Dedifferentiated amniotic fluid mesenchymal stem cell (primary cell): Measurements from ENCODE around the gene SHMT2.
A peak's percentile ranks its signal among the peaks of the same experiment; 100 is the strongest.

Experiments
- DNase-seq: peaks from one replicate; pipeline ENCODE4 v3.0.0-alpha.2; 2016; ENCODE audit errors: extremely low spot score

SHMT2 gene

DNA sequence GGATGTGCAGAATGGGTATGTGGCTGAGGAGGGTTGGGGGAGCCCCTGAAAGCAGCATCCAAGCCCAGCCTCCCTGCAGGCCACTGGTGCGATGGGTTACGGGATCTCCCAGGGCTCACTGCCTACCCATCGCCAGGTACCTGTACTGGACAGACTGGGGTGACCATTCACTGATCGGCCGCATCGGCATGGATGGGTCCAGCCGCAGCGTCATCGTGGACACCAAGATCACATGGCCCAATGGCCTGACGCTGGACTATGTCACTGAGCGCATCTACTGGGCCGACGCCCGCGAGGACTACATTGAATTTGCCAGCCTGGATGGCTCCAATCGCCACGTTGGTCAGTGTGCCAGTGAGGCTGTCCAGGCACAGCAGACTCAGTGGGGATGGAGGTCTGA lies 31.2 kb upstream of the SHMT2 start:
- no peak for DNase-seq

DNA sequence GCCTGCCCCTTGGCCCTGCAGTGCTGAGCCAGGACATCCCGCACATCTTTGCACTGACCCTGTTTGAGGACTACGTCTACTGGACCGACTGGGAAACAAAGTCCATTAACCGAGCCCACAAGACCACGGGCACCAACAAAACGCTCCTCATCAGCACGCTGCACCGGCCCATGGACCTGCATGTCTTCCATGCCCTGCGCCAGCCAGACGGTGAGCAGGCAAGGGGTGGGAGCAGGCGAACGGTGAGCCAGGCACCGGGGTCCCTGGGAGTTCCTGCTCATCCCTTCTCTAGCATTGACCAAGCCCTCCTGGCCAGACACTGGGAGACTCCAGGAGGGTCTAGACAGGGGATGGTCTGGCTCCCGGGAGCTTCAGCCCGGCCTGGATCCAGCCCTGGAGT lies 30.3 kb upstream of the SHMT2 start:
- DNase-seq = no peak

DNA sequence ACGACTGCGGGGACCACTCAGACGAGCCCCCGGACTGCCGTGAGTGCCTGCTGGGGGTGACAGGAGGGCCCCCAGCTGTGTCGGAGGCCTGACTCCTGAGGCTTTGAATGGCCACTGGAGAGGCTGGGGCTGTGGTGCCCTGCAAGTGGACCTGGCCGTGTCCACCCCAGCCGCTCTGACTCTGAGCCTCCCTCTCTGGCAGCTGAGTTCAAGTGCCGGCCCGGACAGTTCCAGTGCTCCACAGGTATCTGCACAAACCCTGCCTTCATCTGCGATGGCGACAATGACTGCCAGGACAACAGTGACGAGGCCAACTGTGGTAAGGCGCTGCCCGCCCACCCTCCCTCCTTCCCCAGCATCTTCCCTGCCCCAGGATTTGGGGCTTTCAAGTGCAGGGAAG lies 29.0 kb upstream of the SHMT2 start:
- no peak for DNase-seq

DNA sequence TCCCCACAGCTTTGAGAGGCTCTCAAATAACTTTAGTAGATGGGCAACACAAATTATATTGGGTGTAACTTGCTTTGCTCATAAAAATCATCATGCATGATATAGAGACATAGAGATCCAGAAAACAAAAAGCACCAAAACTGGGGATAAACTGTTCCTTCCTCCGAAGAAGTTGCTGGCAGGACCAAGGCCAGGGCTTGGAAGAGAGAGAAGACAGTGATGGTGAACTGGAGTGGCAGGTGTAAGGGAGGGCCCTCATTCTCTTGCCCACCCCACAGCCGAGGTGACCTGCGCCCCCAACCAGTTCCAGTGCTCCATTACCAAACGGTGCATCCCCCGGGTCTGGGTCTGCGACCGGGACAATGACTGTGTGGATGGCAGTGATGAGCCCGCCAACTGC lies 28.3 kb upstream of the SHMT2 start:
- DNase-seq = no peak

DNA sequence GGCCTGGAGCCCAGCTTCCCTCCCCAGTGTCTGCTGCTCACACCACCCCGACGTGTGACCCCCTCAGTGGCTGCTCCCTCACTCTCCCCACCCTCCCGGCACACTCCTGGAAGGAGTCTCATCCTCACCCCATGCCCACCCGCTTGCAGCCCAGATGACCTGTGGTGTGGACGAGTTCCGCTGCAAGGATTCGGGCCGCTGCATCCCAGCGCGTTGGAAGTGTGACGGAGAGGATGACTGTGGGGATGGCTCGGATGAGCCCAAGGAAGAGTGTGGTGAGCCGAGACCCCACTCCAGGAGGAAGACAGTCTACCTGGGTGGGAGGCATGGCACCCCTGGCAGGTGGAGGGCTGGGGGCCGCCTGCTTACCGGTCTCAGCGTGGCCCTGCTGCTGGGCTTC lies 27.9 kb upstream of the SHMT2 start:
- DNase-seq = no peak

- DNase-seq = no peak
These were observed 27.2 kb upstream of the SHMT2 start for GRCh38 chr12:57202321-57202720.

DNA sequence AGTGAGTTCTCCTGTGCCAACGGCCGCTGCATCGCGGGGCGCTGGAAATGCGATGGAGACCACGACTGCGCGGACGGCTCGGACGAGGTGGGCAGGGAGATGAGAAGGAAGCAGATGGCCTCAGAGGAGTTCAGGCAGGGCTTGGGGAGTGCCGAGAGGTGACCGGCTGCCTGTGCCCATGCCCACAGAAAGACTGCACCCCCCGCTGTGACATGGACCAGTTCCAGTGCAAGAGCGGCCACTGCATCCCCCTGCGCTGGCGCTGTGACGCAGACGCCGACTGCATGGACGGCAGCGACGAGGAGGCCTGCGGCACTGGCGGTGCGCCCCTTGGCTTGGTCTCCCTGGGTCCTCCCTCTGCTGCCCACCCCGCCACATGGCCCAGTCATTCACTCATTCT lies 26.3 kb upstream of the SHMT2 start:
- DNase-seq = no peak

GRCh38 chr12:57203791-57204190 lies 25.7 kb upstream of the SHMT2 start:
- no peak for DNase-seq

- DNase-seq = no peak
These were observed 25.1 kb upstream of the SHMT2 start for GRCh38 chr12:57204454-57204853.

DNA sequence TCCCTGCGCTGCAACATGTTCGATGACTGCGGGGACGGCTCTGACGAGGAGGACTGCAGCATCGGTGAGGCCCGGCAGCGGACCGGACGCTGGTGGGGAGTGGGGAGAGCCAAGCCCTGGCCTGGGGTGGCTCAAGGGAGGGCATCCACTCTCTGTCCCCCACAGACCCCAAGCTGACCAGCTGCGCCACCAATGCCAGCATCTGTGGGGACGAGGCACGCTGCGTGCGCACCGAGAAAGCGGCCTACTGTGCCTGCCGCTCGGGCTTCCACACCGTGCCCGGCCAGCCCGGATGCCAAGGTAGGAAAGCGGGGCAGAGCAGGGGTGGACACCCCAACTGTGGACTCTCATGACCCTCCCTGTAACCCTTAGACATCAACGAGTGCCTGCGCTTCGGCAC lies 24.3 kb upstream of the SHMT2 start:
- no peak for DNase-seq

DNA sequence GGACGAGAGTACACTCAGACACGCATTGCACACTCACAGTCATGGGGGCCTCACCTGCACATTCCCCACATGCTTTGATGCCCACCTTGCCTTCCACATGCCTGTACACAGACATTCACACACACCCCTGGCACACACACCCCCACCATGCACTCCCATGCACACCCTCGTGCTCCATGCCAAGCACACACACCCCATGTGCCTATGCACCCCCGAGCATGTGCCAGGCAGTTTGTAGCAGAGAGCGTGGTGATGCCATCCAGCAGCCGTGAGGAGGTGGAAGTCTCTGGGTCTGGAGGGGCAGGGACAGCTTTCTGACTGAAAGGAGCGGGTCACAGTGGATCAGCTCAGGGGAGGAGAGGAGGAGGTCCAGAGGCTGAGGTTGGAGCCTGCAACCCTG lies 23.6 kb upstream of the SHMT2 start:
- DNase-seq = no peak

GRCh38 chr12:57207731-57208630 lies 21.5 kb upstream of the SHMT2 start:
- DNase-seq = no peak

DNA sequence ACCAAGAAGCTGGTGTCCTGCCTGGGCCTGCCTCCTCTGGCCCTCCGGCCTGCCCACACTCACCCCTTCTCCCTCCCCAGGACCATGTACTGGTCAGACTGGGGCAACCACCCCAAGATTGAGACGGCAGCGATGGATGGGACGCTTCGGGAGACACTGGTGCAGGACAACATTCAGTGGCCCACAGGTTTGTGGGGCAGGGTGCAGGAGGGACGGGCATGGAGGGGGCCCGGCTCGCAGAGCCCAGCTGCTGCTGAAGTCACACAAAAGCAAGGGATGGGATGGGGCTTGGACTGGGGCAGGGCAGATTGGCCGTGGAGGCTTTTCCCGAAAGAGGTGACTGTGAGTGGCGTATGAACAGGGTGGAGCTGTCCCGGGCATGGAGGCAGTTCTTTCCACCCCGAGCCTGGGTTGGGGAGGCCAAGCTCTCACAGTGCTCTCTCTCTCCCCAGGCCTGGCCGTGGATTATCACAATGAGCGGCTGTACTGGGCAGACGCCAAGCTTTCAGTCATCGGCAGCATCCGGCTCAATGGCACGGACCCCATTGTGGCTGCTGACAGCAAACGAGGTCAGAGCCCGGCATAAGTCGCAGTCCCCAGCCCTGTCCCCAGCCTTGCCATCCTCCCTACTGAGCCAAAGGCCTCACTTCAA lies 20.8 kb upstream of the SHMT2 start:
- DNase-seq = no peak

DNA sequence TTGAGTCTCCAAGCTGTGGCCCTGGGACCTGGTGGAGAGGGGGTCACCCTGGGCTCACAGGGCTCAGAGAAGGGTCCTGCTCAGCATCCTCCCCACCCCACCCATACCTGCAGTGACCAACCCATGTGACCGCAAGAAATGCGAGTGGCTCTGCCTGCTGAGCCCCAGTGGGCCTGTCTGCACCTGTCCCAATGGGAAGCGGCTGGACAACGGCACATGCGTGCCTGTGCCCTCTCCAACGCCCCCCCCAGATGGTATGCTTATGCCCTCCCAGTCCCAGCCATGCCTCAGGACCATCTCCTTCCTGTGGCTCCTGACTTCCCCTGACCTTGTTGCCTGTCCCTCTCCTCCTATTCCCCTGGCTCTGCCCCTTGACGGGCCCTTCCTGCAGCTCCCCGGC lies 19.6 kb upstream of the SHMT2 start:
- no peak for DNase-seq

GRCh38 chr12:57210461-57210860 lies 19.1 kb upstream of the SHMT2 start:
- DNase-seq = no peak

DNA sequence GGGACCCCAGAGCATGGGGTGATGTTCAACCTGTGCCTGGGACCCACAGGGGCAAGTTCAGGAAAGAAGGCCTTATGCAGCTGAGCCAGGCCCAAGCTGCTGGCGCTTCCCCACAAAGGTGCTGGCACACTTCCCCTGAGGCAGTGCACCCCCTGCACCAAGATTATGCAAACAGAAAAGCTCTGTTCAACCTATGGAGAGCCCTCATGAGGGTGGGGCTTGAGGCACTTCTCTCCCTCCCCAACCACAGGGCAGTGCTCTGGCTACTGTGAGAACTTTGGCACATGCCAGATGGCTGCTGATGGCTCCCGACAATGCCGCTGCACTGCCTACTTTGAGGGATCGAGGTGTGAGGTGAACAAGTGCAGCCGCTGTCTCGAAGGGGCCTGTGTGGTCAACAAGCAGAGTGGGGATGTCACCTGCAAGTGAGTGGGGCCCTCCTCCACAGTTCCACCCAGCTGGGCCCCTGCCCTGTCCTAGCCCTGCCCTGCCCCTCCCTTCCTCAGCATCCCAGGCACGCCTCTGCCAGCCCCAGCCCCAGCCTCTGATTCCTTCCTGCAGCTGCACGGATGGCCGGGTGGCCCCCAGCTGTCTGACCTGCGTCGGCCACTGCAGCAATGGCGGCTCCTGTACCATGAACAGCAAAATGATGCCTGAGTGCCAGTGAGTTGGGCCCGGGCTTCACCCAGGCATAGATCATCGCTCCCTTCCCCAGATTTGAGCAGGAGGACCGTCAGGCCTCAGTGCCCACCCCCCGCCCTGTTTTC lies 18.4 kb upstream of the SHMT2 start:
- DNase-seq = no peak

GRCh38 chr12:57211791-57212700 lies 17.5 kb upstream of the SHMT2 start:
- DNase-seq = no peak

DNA sequence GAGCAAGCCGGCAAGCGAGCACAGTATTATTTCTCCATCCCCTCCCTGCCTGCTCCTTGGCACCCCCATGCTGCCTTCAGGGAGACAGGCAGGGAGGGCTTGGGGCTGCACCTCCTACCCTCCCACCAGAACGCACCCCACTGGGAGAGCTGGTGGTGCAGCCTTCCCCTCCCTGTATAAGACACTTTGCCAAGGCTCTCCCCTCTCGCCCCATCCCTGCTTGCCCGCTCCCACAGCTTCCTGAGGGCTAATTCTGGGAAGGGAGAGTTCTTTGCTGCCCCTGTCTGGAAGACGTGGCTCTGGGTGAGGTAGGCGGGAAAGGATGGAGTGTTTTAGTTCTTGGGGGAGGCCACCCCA lies 16.8 kb upstream of the SHMT2 start:
- DNase-seq = no peak

DNA sequence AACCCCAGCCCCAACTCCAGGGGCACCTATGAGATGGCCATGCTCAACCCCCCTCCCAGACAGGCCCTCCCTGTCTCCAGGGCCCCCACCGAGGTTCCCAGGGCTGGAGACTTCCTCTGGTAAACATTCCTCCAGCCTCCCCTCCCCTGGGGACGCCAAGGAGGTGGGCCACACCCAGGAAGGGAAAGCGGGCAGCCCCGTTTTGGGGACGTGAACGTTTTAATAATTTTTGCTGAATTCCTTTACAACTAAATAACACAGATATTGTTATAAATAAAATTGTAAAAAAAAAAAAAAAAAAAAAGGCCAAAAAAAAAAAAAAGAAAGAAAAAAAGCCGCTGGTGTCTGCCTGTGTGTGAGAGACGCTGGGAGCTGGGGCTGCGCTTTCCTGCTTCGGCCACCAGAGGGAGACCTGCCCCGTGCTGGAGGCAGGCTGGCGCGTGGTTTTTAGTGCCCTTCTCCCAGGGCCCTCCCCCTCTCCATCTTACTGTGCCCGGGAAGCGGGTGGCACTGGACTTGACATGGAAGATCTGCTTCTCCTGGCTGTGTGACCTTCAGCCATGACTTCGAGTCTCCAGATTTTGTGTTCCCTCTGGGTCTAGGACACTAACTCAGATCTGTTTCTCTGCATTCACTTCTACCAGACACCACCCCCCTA lies 16.3 kb upstream of the SHMT2 start:
- DNase-seq = peak; percentile 79

DNA sequence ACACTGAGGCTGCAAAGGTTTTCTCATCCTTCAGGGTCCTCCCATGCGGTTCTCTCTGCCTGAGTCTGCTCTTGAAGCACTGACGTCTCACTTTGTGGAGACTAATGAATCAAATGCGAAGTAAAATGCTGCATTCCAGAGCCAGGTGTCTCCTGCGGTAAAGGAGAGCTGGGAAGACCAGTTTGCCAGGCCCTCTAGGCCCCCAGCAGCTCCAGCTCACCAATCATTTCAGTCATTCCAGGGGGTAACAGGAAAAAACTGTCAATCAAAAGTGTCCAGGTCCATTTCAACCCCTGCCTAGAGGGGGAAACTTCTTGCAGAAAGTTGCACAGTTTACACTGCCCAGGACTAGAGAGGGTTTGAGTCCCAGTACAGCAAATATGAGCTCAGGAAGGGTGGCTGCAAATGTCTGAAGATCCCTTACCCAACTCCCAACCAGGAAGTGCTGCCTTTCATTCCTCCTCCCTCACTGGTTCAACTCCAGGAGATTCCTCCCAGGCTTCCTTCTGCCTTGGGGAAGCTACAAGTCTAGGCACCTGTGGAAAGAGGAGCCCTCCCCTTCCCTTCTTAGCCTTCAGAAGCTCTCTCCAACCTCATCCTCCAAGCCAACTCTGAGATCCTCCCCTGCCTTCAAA lies 15.6 kb upstream of the SHMT2 start:
- DNase-seq = no peak

GRCh38 chr12:57214398-57214781 lies 15.1 kb upstream of the SHMT2 start:
- DNase-seq = peak; percentile 35
